ENCODE results near the gene LOX.

DNA sequence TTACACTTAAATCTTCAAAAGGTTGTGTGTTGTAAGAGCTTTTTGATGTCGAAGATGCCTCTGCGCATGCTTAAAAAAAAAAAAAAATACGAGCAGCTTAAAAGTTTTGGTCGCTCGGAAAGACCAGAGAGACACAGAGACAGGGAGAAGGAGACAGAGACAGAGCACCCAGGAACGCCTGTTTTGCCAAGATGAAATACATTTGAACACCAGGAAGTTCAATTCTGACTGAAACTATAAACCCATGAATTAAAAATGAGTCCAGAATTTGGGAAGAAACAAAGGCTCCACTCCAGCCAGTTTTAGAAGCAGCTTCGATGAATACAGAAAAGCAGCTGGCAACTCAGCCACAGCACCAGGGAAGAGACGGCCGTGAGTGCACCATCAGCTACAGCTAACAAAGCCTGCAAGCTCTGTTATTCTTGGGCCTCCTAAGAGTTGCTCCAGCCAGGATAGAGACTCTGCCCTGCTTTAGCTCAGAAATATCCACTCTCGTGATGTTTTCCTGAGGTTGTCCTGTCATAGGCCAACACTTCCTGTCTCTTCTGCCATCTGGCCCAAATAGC is 48.8 kb upstream of the LOX start:
- TF ChIP-seq CTCF (optimal IDR thresholded peaks at IDR 0.05 in 1 of 3, IDR thresholded peaks at IDR 0.05 in 1 of 3, conservative IDR thresholded peaks at IDR 0.05 in 1 of 3; ENCODE audit: extremely low read depth in 1 of 3, insufficient read depth in 2 of 3, low read length in 3 of 3) = no peak
- no peak for TF ChIP-seq EZH2 (IDR thresholded peaks at IDR 0.05; ENCODE audit: low read length)

Data from keratinocyte (primary cell).